K562 (cell line): ENCODE measurements around the gene ATXN7.

Experiments
- MAZ ChIP-seq, 2 experiments: fragments of 450-650 bp in 1 of 2; sonication (generic) in 1 of 2; formaldehyde crosslinking; IDR thresholded peaks in 1 of 2; conservative IDR thresholded peaks in 1 of 2; 2 replicates each; pipeline versions ENCODE4 v1.4.0 to v1.5.0; 2020; ENCODE audit warnings: mild to moderate bottlenecking in 1 of 2, missing genetic modification reagents in 1 of 2
- POLR2A ChIP-seq: fragments of 450-650 bp; conservative IDR thresholded peaks from 2 replicates; pipeline ENCODE4 v1.6.1; 2016
- RCOR1 ChIP-seq, 2 experiments: IDR thresholded peaks; 2 replicates each; pipeline ENCODE4 v1.6.1; 2012; ENCODE audit warnings: low read depth in 2 of 2, low read length in 2 of 2, borderline replicate concordance in 1 of 2, improper control_type of control experiment in 1 of 2
- SMAD1 ChIP-seq: fragments of 150-350 bp; IDR thresholded peaks from 2 replicates; pipeline ENCODE4 v1.6.1; 2014; ENCODE audit warnings: low read length, low read depth; ENCODE audit not compliant: partially characterized antibody
- TCF7 ChIP-seq: sonication (generic); IDR thresholded peaks from 2 replicates; pipeline ENCODE4 v1.6.1; 2016; ENCODE audit warnings: antibody characterized with exemption, borderline replicate concordance
- TF ChIP-seq, protein P1 (sequence below): fragments of 450-650 bp; IDR thresholded peaks from 2 replicates; pipeline ENCODE4 v1.6.1; 2016; ENCODE audit warnings: low read depth

DNA sequence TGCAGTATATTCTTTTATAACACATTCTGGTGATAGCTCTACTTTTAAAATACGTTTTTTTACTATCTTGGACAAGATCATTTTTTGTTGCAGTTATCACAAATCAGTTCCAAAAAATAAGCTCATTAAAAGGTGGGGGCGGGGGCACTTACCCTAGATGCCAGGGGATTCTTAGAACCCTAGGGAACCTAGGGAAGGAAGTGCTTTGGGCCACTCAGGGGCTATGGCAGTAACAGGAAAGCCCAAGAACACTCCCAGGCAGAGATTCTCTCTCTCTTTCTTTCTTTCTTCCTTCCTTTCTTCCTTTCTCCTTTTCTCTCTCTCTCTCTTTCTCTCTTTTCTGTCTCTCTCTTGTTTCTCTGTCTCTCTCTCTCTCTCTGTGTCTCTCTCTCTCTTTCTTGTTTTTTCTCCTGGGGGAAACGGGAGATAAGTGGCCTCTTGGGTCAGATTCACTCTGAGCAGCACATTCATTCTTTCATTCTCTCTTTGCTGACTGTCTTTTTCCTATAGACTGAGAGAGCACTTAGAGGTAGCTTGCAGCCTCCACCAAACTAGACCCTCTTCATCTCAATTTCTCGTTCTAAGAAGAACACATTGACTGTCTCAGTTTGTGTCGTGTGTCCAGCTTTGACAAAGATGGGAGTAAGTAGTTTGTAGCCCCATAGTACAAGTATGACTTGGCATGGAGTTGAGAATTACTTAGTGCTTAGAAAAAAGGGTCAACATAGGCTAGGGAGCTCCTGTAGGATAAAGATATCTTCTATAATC is 31.9 kb downstream of the ATXN7 start:
- no peak for TF ChIP-seq SMAD1
- no peak for TF ChIP-seq MAZ (CRISPR knock-in tag; conservative IDR thresholded peaks at IDR 0.05 in 1 of 2, IDR thresholded peaks at IDR 0.05 in 1 of 2)
- no peak for TF ChIP-seq TCF7
- TF ChIP-seq, protein P1, sequence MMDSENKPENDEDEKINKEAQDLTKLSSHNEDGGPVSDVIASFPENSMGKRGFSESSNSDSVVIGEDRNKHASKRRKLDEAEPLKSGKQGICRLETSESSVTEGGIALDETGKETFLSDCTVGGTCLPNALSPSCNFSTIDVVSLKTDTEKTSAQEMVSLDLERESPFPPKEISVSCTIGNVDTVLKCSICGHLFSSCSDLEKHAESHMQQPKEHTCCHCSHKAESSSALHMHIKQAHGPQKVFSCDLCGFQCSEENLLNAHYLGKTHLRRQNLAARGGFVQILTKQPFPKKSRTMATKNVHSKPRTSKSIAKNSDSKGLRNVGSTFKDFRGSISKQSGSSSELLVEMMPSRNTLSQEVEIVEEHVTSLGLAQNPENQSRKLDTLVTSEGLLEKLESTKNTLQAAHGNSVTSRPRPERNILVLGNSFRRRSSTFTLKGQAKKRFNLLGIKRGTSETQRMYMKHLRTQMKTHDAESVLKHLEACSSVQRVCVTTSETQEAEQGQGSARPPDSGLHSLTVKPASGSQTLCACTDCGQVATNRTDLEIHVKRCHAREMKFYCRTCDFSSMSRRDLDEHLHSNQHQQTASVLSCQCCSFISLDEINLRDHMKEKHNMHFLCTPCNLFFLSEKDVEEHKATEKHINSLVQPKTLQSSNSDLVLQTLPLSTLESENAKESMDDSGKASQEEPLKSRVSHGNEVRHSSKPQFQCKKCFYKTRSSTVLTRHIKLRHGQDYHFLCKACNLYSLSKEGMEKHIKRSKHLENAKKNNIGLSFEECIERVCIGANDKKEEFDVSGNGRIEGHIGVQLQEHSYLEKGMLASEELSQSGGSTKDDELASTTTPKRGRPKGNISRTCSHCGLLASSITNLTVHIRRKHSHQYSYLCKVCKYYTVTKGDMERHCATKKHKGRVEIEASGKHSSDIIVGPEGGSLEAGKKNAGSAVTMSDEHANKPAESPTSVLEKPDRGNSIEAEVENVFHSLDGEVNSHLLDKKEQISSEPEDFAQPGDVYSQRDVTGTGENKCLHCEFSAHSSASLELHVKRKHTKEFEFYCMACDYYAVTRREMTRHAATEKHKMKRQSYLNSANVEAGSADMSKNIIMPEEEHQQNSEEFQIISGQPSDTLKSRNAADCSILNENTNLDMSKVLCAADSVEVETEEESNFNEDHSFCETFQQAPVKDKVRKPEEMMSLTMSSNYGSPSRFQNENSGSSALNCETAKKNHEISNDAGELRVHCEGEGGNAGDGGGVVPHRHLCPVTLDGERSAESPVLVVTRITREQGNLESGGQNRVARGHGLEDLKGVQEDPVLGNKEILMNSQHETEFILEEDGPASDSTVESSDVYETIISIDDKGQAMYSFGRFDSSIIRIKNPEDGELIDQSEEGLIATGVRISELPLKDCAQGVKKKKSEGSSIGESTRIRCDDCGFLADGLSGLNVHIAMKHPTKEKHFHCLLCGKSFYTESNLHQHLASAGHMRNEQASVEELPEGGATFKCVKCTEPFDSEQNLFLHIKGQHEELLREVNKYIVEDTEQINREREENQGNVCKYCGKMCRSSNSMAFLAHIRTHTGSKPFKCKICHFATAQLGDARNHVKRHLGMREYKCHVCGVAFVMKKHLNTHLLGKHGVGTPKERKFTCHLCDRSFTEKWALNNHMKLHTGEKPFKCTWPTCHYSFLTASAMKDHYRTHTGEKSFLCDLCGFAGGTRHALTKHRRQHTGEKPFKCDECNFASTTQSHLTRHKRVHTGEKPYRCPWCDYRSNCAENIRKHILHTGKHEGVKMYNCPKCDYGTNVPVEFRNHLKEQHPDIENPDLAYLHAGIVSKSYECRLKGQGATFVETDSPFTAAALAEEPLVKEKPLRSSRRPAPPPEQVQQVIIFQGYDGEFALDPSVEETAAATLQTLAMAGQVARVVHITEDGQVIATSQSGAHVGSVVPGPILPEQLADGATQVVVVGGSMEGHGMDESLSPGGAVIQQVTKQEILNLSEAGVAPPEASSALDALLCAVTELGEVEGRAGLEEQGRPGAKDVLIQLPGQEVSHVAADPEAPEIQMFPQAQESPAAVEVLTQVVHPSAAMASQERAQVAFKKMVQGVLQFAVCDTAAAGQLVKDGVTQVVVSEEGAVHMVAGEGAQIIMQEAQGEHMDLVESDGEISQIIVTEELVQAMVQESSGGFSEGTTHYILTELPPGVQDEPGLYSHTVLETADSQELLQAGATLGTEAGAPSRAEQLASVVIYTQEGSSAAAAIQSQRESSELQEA: no peak
- no peak for TF ChIP-seq RCOR1 (IDR thresholded peaks at IDR 0.05; ENCODE audit: borderline replicate concordance in 1 of 2, low read depth in 2 of 2, low read length in 2 of 2)
- no peak for TF ChIP-seq POLR2A
